Astrocyte of the cerebellum (primary cell): ENCODE data around the gene MSANTD1.

ENCODE experiments used
- DNase-seq: peaks from one replicate; pipeline ENCODE4 v3.0.0-alpha.2; 2011; ENCODE audit warnings: low read depth
- H3K4me3 ChIP-seq: 2 replicates; pipeline ENCODE4 v1.5.1; 2011; ENCODE audit warnings: mild to moderate bottlenecking, low read depth, low read length, moderate library complexity
- in situ Hi-C: cut with HindIII; loops from 2 replicates; pipeline ENCODE4 v1.10.0; 2017; ENCODE audit warnings: low sequenced_read_pairs
- TF ChIP-seq, protein P1 (sequence below): IDR thresholded peaks from 2 replicates; pipeline ENCODE4 v1.5.1; 2012; ENCODE audit warnings: low read length, low read depth, moderate library complexity, mild to moderate bottlenecking; ENCODE audit errors: missing control alignments

Gene MSANTD1

GRCh38 chr4:3221996-3222395, 27.0 kb upstream of the MSANTD1 start:
- in situ Hi-C loops = no loop called here
- TF ChIP-seq, protein P1, sequence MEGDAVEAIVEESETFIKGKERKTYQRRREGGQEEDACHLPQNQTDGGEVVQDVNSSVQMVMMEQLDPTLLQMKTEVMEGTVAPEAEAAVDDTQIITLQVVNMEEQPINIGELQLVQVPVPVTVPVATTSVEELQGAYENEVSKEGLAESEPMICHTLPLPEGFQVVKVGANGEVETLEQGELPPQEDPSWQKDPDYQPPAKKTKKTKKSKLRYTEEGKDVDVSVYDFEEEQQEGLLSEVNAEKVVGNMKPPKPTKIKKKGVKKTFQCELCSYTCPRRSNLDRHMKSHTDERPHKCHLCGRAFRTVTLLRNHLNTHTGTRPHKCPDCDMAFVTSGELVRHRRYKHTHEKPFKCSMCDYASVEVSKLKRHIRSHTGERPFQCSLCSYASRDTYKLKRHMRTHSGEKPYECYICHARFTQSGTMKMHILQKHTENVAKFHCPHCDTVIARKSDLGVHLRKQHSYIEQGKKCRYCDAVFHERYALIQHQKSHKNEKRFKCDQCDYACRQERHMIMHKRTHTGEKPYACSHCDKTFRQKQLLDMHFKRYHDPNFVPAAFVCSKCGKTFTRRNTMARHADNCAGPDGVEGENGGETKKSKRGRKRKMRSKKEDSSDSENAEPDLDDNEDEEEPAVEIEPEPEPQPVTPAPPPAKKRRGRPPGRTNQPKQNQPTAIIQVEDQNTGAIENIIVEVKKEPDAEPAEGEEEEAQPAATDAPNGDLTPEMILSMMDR = no peak
- DNase-seq = no peak
- H3K4me3 ChIP-seq = no peak overlapping the region

GRCh38 chr4:3223346-3223745, 25.6 kb upstream of the MSANTD1 start:
- TF ChIP-seq, protein P1 = no peak
- no peak for DNase-seq
- H3K4me3 ChIP-seq = no peak overlapping the region
- in situ Hi-C loops = no loop called here

DNA sequence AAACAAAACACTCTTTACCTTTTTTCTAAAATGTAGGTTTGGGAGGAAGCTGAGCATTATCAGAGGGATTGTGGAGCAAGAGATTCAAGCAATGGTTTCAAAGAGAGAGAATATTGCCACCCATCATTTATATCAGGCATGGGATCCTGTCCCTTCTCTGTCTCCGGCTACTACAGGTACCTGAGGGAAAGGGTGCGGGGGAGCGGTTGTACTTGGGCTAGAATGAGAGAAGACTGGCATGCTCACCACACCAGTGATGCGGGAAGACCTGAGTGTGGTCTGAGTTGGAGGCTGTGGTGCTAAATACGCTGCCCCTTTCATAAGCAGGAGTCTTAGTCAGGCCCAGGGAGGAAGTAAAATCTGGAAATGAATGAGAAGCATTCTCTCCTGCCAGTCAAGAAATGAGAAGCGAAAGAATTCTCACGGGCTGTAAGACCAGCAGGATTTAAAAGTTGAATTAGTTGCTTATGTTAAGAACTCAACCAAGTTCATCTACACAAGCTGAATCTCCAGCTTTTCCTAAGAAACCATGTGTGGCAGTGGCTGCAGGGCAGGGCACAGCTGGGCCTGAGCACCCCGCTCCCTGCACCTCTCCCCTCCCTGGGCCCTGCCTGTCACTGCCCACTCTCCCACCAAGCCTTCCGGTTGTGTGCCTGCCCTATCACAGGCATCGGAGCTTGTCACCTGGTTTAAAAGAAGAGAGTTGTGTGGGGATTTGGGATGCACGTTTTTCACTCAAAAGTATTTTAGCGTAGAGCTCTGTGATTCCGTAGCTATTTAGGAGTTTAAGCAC, 24.8 kb upstream of the MSANTD1 start:
- in situ Hi-C loops = no loop called here
- H3K4me3 ChIP-seq = no peak overlapping the region
- TF ChIP-seq, protein P1 = no peak
- no peak for DNase-seq

DNA sequence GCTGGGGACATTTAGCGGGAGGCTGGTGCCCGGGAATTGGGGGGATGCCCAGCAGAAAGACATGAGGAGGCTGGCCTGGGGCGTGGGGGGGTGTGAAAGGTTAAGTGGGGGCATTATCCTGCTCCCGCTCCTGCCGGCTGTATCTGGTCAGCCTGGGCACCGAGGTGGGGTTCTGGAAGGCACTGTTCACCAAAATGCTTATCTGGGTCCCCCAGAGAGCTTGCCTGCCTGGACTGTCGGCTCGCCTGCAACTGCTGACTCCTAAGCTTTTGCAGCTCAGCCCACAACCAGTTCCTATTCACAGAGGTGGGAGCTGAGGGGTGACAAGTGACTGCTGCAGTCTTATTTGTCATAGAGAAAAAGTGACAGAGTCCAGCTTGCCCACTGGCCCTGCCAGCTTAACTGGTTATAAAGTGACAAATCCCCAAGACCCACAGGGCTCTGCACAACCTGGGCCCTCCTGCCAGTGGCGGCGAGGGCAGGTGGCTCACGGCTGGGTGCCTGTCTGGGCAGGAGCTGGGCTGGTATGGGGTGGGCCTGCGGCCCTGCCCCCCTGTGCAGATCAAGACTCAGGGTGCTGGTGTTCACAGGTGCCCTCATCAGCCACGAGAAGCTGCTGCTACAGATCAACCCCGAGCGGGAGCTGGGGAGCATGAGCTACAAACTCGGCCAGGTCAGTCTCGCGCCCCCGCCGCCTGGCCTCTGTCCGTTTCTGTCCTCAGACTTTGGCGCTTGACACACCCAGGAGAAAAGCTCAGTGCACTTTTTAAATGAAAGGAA, 23.7 kb upstream of the MSANTD1 start:
- TF ChIP-seq, protein P1 = no peak
- in situ Hi-C loops = no loop called here
- no peak overlapping the region for H3K4me3 ChIP-seq
- no peak for DNase-seq

DNA sequence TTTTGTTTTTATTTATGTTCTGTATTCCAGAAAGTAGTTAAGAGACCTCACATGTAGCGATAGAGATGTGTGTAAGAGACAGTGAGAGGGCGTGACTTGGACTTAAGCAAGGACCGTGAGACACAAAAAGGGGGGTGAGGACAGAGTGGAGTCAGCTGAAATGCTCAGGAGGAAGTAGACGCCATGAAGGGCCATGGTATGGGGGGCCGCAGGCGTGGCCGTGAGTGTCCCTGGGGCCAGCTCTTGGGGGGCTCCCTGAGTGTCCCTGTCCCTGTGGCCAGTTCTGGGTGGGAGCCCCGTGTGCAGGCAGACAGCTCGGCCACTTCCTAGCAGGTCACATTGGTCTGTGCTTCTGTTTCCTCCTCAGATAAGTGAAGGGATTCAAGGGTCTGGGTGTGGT, 23.0 kb upstream of the MSANTD1 start:
- H3K4me3 ChIP-seq = no peak overlapping the region
- in situ Hi-C loops = no loop called here
- TF ChIP-seq, protein P1 = no peak
- no peak for DNase-seq

- no peak overlapping the region for H3K4me3 ChIP-seq
- in situ Hi-C loops = no loop called here
- TF ChIP-seq, protein P1 = no peak
- DNase-seq = no peak
These were observed 22.5 kb upstream of the MSANTD1 start for GRCh38 chr4:3226467-3226866.
